Keratinocyte (primary cell): ENCODE data around the gene HERC2. TPM values are rescaled to one million over a fixed set of nuclear protein-coding genes. Genes with fewer than 3 reads are reported as not detected.
"Not testable (repeated sequence)": the region's sequence is repeated elsewhere in the genome, so short reads cannot be mapped to it uniquely, and the experiment has no call there.

Experiments
- DNase-seq: peaks from one replicate; pipeline ENCODE4 v3.0.0-alpha.2; 2011; ENCODE audit warnings: low read depth, missing footprints, low spot score
- FAIRE-seq: peaks from 2 replicates; lab custom pipeline; 2011; peaks lifted over from hg19 to GRCh38; lab: Jason Lieb, UNC
- H2AFZ ChIP-seq: 2 replicates; pipeline ENCODE4 v1.6.0; 2012; ENCODE audit warnings: low read length, control low read depth, inconsistent platforms; ENCODE audit not compliant: control insufficient read depth
- H3K27ac ChIP-seq: 2 replicates; pipeline ENCODE4 v1.5.1; 2011; ENCODE audit warnings: low read length; ENCODE audit not compliant: control insufficient read depth, insufficient read depth
- H3K27me3 ChIP-seq: 3 replicates; pipeline ENCODE4 v1.6.0; 2011; ENCODE audit warnings: low read length; ENCODE audit not compliant: control insufficient read depth, insufficient read depth; ENCODE audit errors: extremely low read depth
- H3K36me3 ChIP-seq, 2 experiments: 2 replicates in 1 of 2; 3 replicates in 1 of 2; pipeline ENCODE4 v1.5.1; 2011; ENCODE audit warnings: low read length in 2 of 2, mild to moderate bottlenecking in 1 of 2; ENCODE audit not compliant: control insufficient read depth in 2 of 2, insufficient read depth in 2 of 2; ENCODE audit errors: extremely low read depth in 1 of 2
- H3K4me1 ChIP-seq: 3 replicates; pipeline ENCODE4 v1.5.1; 2011; ENCODE audit warnings: low read length; ENCODE audit not compliant: control insufficient read depth, insufficient read depth; ENCODE audit errors: extremely low read depth
- H3K4me2 ChIP-seq: 3 replicates; pipeline ENCODE4 v1.6.0; 2011; ENCODE audit warnings: low read depth, low read length; ENCODE audit not compliant: control insufficient read depth, insufficient read depth; ENCODE audit errors: extremely low read depth
- H3K4me3 ChIP-seq, 3 experiments: fragments of 200-600 bp in 1 of 3; sonication (generic) in 1 of 3; 2 replicates in 2 of 3; 3 replicates in 1 of 3; pipeline ENCODE4 v1.5.1; 2011 to 2016; ENCODE audit warnings: low read length in 3 of 3, mild to moderate bottlenecking in 3 of 3, control low read depth in 2 of 3, inconsistent platforms in 1 of 3, low read depth in 1 of 3, mixed read lengths in 1 of 3, mixed run types in 1 of 3, moderate library complexity in 1 of 3; ENCODE audit not compliant: control insufficient read depth in 2 of 3, insufficient read depth in 2 of 3; ENCODE audit errors: extremely low read depth in 1 of 3
- H3K79me2 ChIP-seq: 2 replicates; pipeline ENCODE4 v1.6.0; 2012; ENCODE audit warnings: low read length; ENCODE audit not compliant: control insufficient read depth, insufficient read depth
- H3K9ac ChIP-seq: 3 replicates; pipeline ENCODE4 v1.6.0; 2011; ENCODE audit warnings: low read length; ENCODE audit not compliant: control insufficient read depth, insufficient read depth; ENCODE audit errors: extremely low read depth
- H3K9me1 ChIP-seq: 3 replicates; pipeline ENCODE4 v1.6.0; 2011; ENCODE audit warnings: low read length; ENCODE audit not compliant: control insufficient read depth, insufficient read depth; ENCODE audit errors: extremely low read depth
- H3K9me3 ChIP-seq: 2 replicates; pipeline ENCODE4 v1.5.1; 2012; ENCODE audit warnings: low read depth, low read length; ENCODE audit not compliant: control insufficient read depth
- H4K20me1 ChIP-seq: 3 replicates; pipeline ENCODE4 v1.6.0; 2011; ENCODE audit warnings: low read length; ENCODE audit not compliant: control insufficient read depth, insufficient read depth; ENCODE audit errors: extremely low read depth
- EZH2 ChIP-seq: IDR thresholded peaks from one replicate; pipeline ENCODE4 v1.6.1; 2012; ENCODE audit warnings: inconsistent platforms, mild to moderate bottlenecking, low read length, moderate library complexity
- dilution Hi-C: fragments of 300-500 bp; cut with MboI; formaldehyde crosslinking; loops from one replicate; pipeline ENCODE4 v1.7.0; 2020; ENCODE audit warnings: low sequenced_read_pairs; ENCODE audit not compliant: extremely low pct_ligation_motif_present
- polyA plus RNA-seq, 5 experiments: library from polyadenylated mRNA; depleted of rRNA in 3 of 5; stranded (reverse) in 3 of 5; stranded (forward) in 1 of 5; unstranded in 1 of 5; fragments of >200 nt; gene quantifications; 1 replicate in 1 of 5; 2 replicates in 3 of 5; 3 replicates in 1 of 5; pipeline versions ENCODE4 v1.2.1 to v1.2.3, GENCODE V29; 2011 to 2012; ENCODE audit warnings: missing spikeins in 2 of 5, low read depth in 1 of 5, low replicate concordance in 1 of 5
- TF ChIP-seq, protein P1 (sequence below), 3 experiments: IDR thresholded peaks in 1 of 3; conservative IDR thresholded peaks in 1 of 3; optimal IDR thresholded peaks in 1 of 3; 2 replicates in 2 of 3; 3 replicates in 1 of 3; pipeline versions ENCODE3 to v1.5.1; 2011; ENCODE audit warnings: low read length in 3 of 3, mild to moderate bottlenecking in 3 of 3, moderate library complexity in 2 of 3, control low read depth in 1 of 3, inconsistent platforms in 1 of 3; ENCODE audit not compliant: insufficient read depth in 2 of 3; ENCODE audit errors: extremely low read depth in 1 of 3

Gene HERC2
- polyA plus RNA-seq, 1 donor (not counting 4 experiments of a cell fraction or from before 2014, with no cell fraction given): 12.4 TPM

- H3K4me3 ChIP-seq: no peak overlapping the region
- DNase-seq (no peak), FAIRE-seq (no peak)
- no peaks in the 10 kb centered on the region for H3K4me1 ChIP-seq
- H3K9me3 ChIP-seq: no peaks in the 10 kb centered on the region
- no peaks in the 10 kb centered on the region for H3K9me1 ChIP-seq
- H3K27me3 ChIP-seq: no peaks in the 10 kb centered on the region
- dilution Hi-C loops: no loop called here
- no peak overlapping the region for H2AFZ ChIP-seq
- peaks cover 9 to 11% of the 10 kb centered on the region in 2 experiments for H3K36me3 ChIP-seq
- H3K27ac ChIP-seq: no peak overlapping the region
- no peak overlapping the region for H3K4me2 ChIP-seq
- H3K79me2 ChIP-seq: no peaks in the 10 kb centered on the region
- no peak overlapping the region for H3K9ac ChIP-seq
- TF ChIP-seq EZH2: no peak
- TF ChIP-seq, protein P1, sequence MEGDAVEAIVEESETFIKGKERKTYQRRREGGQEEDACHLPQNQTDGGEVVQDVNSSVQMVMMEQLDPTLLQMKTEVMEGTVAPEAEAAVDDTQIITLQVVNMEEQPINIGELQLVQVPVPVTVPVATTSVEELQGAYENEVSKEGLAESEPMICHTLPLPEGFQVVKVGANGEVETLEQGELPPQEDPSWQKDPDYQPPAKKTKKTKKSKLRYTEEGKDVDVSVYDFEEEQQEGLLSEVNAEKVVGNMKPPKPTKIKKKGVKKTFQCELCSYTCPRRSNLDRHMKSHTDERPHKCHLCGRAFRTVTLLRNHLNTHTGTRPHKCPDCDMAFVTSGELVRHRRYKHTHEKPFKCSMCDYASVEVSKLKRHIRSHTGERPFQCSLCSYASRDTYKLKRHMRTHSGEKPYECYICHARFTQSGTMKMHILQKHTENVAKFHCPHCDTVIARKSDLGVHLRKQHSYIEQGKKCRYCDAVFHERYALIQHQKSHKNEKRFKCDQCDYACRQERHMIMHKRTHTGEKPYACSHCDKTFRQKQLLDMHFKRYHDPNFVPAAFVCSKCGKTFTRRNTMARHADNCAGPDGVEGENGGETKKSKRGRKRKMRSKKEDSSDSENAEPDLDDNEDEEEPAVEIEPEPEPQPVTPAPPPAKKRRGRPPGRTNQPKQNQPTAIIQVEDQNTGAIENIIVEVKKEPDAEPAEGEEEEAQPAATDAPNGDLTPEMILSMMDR (optimal IDR thresholded peaks at IDR 0.05 in 1 of 3, IDR thresholded peaks at IDR 0.05 in 1 of 3, conservative IDR thresholded peaks at IDR 0.05 in 1 of 3; ENCODE audit: extremely low read depth in 1 of 3, insufficient read depth in 2 of 3, low read length in 3 of 3): no peak
- H4K20me1 ChIP-seq: no peaks in the 10 kb centered on the region
Measured at GRCh38 chr15:28243399-28243798, 78.6 kb downstream of the HERC2 start.

DNA sequence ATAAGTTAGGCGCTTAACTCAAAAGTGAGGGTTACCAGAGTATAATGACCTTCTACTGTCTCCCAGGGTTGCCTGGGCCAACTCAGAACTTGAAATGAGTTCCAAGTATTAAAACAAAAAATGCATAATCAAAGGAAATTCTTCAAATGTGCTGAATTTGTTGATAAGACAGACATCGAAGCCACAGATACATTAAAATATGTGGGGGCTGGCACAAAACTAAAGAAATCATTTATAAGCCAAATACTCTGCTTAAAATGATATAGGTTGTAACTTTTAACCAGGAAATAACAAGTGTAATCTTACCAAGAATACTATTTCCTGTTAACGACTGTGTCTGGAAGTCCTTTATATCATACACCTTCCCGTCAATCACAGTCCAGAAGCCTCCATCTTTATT, 83.7 kb downstream of the HERC2 start:
- H3K79me2 ChIP-seq, H3K4me3 ChIP-seq, H3K4me2 ChIP-seq, H3K9me1 ChIP-seq, H2AFZ ChIP-seq, H3K27me3 ChIP-seq, H3K36me3 ChIP-seq, H3K9me3 ChIP-seq, DNase-seq, H3K9ac ChIP-seq, H3K4me1 ChIP-seq, H3K27ac ChIP-seq, dilution Hi-C loops, H4K20me1 ChIP-seq, FAIRE-seq: not testable (repeated sequence)

GRCh38 chr15:28231743-28232142, 90.2 kb downstream of the HERC2 start:
- H3K4me2 ChIP-seq, H3K4me3 ChIP-seq, H3K9me3 ChIP-seq, H3K9ac ChIP-seq, H3K4me1 ChIP-seq, FAIRE-seq, H3K9me1 ChIP-seq, DNase-seq, H4K20me1 ChIP-seq, dilution Hi-C loops, H3K27ac ChIP-seq, H3K27me3 ChIP-seq, H3K36me3 ChIP-seq, H3K79me2 ChIP-seq, H2AFZ ChIP-seq: not testable (repeated sequence)

GRCh38 chr15:28231336-28231735, 90.6 kb downstream of the HERC2 start:
- FAIRE-seq, H3K4me2 ChIP-seq, H2AFZ ChIP-seq, H3K9me3 ChIP-seq, H3K27ac ChIP-seq, H3K9me1 ChIP-seq, H3K4me1 ChIP-seq, DNase-seq, H3K4me3 ChIP-seq, H3K36me3 ChIP-seq, H4K20me1 ChIP-seq, H3K79me2 ChIP-seq, dilution Hi-C loops, H3K27me3 ChIP-seq, H3K9ac ChIP-seq: not testable (repeated sequence)
